Measurements from ENCODE around the gene ESRRA.

- TF ChIP-seq CTCF (IDR thresholded peaks at IDR 0.05) (no peak), EP300 (IDR thresholded peaks at IDR 0.05) (no peak), POLR2A (IDR thresholded peaks at IDR 0.05) (no peak)
Measured at GRCh38 chr11:64275841-64276240, 29.5 kb upstream of the ESRRA start.
